OCI-M2 (cell line): ENCODE data around the gene CNDP2.
A peak's percentile ranks its signal among the peaks of the same experiment; 100 is the strongest.

ENCODE experiments used
- DNase-seq: peaks from one replicate; lab custom pipeline; 2025; ENCODE audit not compliant: unreplicated experiment; lab: John Stamatoyannopoulos, UW

The CNDP2 gene

DNA sequence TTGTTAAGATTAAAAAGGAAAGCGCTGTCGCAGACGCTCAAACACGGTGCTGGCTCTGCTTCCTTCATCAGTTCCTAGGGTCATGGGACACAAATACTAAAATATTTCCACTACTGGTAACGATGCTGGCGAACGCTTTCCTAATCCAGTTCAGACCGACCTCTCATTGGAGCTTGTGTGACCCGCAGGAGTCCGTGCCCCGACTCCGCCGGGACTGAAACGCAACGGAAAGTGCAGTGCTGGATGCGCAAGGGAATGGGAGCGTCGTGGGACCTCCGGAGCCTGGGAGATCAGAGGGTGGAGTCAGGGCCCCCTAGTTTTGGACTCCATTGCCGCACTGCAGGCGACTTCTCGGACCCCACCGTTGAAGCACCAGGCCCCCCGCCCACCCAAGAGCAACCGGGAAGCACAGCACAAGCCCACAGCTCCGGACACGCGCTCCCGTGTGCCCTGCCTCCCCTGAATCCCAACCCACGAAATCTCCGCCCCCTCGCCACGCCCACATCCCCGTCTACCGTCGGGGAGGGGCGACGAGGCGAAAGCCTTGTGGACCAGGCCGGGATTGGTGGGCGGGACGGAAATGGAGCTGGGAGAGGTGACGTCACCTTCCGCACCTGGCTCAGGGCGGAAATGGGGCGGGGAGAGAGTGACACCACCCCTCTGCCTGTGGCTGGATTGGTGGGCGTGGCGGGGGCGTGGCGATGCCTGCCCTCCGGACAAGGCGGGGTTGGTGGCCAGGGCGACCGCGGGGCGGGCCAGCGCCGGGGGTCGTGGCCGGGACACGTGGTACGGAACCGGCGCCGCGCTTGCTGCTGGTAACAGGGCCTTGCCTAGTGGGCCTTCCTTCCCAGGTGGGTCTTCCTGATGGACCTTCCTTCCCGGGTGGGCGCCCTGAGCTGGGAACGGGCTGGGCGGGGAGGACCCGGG, at the start of gene CNDP2:
Gene CNDP2, plus strand, starts transcription at position 783 of the 927 bp plus-strand sequence. CDS start 3,611 bp downstream, outside the sequence.
- peak; percentile 84 for DNase-seq

DNA sequence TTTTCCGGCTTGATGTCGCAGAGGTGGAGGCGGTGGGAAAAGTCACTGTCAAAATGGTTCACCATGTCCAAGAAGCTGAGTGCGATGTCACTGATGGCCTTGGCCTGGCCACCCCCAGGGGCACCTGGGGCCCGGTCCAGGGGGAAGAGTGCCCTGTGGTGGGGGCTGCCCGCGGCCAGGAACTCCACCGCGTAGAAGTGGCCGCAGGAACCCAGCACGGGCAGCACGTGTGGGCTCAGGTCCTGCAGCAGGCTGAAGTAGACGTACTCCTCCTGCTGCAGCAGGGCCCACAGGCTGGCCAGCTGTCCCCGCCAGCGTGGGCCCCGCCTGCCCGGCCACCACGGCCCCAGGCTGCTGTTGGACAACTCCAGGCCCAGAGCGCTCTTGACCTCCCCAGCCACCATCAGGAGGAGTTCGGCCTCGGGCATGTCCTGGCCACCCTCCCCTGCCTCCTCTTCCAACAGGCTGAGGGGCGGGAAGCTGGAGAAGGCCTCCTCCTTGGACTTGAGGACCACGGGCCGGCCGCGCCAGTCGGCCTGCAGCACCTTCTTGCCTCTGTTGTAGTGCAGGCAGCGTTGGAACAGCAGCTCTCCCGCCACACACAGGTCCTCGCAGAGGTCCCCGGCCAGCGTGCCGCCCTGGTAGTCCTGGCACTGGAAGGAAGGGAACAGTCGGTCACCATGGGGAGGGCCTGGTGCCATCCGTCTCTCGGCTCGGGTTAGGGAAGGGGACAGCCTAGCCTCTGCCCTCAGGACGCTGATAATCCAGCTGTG, 49.3 kb upstream of the CNDP2 start:
- DNase-seq, result no peak

DNA sequence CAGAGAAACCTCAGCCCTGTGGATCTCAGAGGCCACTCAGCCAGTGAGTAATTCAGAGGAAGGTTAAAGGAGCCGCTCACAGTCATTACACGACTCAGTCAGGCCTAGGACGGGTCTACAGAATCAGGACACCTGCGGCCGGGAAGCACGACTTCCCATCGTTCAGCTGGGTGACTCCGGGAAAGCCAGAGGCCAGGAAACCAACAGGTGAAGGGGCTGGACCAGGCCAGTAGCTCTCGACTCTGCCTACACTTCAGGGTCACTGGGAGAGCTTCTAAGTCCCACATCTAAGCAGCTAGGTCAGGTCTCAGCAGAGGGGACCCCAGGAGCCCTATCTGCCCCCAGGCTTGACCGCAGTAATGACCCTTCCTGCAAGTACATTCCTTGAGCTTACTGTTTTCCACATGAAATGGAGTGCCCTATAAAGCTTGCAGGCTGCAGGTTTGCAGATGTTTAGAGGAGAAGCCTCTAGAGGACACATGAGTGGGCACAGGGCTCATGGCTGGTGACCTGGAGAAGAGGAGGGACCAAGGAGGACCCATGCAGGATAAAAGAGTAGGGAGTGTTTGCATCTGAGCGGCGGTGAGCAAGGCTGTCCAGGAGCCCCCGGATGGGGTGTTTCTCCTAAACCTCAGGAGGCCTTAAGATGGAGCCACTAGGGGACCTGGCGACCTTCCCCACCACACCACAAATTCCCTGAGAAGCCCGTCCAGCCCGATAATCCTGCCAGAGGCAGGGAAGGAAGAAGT, 48.6 kb upstream of the CNDP2 start:
- DNase-seq, result no peak

DNA sequence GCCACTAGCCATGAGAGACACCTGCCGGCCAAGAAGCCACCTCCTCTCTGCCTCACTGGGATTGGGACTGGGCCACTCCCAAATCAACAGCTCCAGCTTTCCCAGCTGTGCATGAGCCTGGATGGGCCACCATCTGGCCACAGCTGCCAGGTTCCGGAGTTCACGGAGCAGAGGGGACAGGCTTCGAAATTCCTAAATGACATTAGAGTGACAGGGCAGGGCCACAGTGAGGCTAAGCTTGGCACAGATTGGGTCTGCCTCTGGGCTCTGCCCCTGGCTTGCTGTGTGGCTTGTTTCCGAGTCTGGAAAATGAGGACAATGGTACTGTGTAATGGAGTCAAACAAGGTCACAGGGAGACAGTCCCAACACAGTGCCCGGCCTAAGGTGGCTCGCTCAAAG, 45.5 kb upstream of the CNDP2 start:
- no peak for DNase-seq

DNA sequence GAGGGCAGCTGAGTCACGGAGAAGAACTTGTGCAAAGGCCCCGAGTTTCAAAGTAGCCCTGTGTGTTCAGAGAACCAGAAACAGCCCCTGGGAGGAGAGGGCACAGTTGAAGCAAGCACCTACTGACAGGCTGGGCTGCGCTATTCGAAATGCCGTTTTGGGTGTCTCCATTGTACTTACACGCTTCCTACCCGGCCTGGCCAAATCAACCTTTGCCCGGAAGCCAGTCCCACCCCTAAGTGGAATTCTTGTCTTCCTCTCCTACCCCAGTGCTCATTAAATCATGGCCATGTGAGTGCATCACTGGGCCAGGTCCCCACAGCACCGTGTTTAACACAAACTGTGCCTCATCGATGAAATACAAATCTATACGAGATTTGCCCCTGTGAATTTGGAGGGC, 45.0 kb upstream of the CNDP2 start:
- DNase-seq, result no peak

DNA sequence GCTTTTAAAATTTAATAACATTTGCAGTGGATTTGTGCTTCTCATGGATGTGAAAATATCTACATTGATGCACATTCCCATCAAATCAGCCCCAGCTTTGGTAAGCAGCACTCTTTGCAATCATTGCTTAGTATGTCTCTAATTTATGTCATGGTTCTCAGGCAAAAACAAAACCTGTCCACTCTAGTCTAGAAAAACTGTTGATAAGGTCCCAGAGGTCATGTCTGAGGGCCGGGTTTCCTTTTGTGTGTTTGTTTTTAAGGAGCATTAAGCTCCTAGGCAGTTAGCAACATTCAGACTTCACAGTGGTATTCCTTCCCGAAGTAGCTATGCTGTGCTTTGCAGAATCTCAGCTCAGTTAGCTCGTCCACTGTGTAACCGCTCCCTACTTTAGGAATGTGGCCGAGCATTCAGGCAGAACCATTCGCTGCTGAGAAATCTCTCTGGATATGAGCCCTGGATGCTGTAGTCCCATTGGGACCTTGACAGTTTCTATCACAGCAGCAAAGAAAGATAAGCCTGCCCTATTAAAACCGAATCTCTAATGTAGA, 43.1 kb upstream of the CNDP2 start:
- DNase-seq, result no peak

DNA sequence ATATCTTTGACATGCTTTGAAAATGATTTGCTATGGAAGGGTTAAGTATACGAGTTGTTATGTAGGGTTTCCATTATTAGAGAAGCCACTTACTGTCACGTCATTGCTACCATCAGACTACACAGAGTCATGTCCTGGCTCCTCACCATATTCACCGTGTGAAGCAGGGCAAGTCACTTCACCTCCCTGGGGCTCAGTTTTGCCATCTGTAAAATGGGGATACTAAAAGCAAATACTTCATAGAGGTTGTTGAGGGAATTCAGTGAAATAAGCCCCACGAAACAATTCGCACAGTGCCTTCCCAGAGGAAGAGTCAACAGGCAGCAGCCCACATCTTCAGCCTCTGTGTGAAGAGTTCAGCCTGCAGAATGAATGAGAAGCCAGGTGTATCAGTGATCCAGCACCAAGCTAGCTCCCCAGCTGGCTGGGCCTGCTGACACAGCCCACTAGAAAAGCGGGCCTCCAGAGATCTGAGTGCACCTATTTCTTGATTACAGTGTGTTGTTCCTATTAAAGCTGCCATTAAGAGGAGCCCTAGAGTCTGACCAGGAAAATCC, 42.4 kb upstream of the CNDP2 start:
- no peak for DNase-seq

DNA sequence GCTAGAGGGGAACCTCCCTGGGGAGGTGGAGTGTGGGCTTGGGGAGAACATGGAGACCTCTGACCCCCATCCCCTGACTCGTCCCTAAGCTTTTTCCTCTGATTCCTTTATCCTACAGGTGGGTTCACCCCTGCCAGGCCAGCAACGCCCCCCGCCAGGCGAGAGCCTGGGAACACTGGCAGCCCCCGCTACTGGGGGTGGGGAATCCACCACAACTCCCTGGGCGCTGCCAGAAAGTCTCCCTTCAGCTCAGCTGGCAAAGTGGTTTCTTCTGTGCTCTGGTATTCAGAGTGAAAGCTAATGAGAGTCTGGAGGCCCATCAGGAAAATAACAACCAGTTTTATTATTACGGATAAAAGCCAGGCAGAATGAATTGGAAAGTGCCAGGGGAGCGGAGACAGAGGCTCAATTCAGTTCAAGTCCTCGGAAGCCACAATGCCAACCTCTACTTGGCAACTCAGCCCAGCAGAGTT, 41.8 kb upstream of the CNDP2 start:
- DNase-seq, result no peak

DNA sequence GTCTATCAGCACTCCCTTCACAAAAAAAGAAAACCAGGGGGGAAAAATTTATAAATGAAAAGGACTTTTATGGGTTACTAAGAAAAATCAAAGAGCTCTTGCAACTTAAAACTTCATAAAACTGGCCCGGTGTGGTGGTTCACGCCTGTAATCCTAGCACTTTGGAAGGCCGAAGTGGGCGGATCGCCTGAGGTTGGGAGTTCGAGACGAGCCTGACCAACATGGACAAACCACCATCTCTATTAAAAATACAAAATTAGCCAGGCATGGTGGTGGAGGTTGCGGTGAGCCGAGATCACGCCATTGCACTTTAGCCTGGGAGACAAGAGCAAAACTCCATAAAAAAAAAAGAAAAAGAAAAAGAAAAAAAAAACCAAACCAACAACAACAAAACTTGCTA, 40.8 kb upstream of the CNDP2 start:
- DNase-seq, result no peak

DNA sequence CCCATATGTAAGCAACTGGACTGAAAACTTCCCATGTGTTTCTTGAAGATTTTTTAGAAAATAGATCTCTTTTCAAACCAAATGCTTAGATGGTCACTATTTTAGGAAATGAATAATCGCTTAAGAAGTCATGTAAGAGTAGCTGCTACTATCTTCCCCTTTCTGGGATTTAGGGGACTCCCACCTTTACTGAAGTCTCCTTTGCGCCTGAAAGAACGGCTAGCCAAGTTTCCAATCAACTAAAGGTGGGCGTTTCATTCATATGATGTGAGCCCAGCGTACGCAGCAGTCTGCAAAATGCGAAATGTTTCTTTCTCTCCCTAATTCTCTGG, 40.2 kb upstream of the CNDP2 start:
- DNase-seq, result no peak

DNA sequence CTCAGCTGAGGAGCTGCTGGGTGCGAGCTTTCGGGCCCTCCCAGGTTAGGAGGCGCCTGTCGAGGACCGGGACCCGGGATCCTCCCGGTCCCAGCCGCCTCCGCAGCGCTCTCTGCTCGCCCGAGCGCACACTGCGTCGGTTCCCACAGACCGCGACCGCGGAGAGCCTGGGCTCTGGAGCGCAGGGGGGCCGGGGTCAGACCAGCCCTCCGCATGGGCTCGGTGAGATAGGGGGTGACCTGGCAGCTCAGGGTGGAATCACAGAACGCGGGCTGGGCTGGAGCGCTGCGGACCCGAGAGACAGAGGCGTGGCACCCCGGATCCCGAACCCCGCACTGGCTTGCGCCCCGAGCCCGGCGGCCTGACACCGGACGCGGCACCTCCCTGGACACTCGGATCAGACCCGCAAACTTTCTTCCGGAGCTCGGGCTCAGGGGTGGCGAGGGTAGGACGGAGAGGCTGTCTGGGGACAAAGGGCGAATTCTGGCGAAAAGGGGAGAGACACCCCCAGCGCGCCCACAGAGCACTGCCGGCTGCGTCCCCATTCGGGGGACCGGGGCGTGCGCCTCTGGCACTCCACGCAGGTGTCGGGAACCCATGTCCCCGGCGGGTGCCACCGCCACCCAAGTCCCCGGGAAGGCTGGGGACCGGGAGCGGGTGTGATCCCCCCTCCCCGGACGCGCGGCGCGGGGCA, 39.7 kb upstream of the CNDP2 start:
- no peak for DNase-seq

DNA sequence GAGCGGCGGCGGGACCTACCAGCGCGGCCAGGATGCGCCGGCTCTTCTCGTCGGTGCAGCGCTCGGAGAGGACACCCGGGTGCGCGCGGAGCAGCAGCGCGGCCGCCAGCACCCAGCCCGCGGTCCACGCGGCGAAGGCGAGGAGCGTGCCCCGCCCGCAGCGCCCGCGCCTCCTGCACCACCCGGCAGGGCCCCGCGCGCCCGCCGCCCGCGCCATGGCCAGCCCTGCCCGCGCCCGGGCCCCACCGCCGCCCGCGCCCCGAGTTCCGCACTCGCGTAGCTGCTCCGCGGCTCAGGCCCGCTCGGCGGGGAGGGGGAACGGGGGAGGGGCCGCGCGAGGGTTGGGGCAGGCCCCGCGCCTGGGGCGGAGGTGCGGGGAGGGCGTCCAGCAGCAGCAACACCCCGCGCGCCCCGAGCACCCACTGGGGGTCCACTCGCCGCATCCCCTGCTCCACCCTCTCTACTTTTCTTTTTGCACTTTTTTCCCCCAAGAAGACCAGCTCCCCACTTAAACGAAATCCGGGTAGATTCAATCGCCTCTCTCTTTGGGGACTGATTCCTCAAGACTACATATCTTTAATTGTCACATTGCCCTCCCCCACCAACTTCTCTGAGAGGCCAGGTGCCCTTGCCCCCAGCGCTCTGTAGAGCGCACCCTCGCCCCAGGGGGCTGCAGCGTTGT, 39.0 kb upstream of the CNDP2 start, which contains the start of gene DIPK1C:
Gene DIPK1C, minus strand, starts transcription at position 266 of the 682 bp plus-strand sequence. Its CDS starts 49 bp downstream, at position 217.
- no peak for DNase-seq

DNA sequence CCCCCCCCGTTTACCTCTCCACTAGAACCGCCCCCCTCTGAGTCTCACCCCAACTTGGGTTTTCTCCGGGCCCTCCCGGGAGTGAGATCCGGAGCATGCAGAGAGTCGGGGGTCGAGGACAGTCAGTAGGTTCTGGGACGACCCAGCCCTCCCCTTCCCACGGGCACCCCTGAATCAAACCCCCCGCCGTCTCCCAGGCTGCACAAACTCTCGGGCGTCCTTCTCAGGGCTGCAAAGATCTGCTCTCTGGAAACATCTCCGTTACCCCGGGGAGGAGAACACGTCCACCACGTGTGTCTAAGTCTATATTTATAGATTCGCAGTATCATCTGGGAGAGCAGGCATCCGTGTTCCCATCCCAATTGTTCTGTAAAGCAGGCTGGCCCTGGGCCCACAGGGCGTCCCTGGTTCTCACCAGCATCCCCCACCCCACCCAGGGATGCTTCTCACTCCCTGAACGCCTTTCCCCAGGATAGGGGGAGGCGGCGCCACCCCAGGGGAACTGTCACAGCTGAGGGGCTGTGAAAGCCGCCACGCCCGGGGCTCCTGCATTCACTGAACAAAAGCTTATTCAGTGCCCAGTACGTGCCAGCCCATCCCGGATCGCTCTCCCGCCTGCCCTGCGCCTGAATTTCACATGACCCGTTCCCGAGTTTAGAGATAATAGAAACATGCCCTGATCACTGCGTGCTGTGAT, 38.3 kb upstream of the CNDP2 start:
- no peak for DNase-seq

DNA sequence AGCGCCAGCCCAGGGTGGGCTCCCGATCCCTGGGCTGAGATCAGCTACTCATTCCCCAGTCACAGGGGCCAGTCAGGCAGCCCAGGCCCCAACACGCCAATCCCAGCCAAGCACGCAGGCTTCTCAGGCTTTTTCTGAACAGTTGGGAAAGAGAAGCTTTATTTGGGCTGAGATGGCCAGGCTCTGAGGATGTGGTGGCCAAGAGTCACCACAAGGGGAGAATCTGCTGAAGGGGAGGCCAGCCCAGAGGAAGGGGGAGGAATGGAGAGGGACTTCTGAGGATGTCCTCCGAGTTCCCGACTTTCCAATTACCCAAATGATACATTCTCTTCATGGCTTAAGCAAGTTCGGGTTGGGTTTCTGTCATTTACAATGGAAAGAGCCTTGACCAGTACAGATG, 36.3 kb upstream of the CNDP2 start:
- no peak for DNase-seq

DNA sequence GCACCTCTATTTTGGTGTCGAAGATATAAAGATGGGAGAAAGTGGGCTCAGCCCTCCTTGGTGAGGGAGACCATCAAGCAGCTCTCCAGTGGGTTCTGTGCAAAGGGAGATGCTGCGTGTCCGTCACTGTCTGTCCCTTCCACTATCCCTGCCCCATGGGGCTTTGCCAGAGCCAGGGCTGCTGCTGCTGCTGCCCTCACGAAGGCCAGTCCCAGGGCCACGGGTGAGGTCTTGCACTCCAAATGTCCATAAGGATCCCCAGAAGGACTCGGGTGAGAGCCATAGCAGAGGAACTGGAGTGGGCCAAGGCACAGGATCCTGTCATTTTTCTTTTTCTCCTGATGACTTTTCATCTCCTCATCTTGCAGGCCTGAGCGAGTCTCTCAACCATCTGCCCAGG, 35.3 kb upstream of the CNDP2 start:
- DNase-seq, result no peak

DNA sequence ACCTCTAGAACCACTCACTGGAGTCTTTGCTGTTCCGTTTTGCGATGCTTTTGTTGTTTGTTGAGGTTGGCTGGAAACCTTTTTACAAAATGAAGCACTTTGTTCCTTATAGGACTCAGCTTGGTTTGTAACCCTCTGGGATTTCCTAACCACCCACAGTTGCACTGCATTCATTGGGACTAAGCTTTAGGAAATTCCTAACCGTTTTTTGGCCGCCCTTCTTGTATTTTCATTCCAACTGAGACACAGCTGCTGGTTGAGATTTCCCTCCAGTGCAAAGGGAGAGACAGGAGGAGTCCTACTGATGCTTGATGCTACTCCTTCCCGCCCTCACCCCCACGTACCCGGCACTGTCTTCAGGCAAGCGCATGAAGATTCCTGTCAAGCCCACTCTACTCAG, 32.9 kb upstream of the CNDP2 start:
- DNase-seq, result no peak

DNA sequence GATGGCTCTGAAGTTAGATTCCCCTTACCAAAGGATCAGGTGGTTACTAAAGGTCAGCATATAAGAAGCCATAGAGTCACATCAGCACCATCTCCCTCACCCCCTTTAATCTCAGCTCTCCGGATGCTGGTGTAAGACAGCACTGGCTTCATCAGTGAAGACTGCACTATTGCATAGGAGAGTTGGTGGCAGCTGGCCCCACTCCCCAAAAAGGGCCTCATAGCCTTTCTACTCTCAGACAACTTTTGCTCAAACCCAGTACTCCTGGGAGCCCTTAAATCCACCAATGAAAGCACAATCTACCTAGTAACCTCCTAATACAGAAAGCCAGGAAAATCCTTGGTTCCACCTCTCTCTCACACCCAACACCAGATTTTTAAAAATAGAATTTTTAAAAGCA, 32.2 kb upstream of the CNDP2 start:
- no peak for DNase-seq

DNA sequence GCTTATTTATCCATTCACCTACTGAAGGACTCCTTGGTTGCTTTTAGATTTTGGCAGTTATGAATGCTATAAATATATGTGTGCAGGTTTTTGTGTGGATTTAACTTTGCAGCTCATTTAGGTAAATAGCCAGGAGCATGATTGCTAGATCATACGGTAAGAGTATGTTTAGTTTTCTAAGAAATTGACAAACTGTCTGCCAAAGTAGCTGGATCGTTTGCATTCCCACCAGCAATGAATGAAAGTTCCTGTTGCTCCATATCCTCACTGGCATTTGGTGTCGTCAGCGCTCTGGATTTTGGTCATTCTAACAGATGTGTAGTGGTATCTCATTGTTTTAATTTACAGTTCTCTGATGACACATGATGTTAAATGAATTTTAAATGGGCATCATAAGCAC, 30.4 kb upstream of the CNDP2 start:
- DNase-seq, result no peak

DNA sequence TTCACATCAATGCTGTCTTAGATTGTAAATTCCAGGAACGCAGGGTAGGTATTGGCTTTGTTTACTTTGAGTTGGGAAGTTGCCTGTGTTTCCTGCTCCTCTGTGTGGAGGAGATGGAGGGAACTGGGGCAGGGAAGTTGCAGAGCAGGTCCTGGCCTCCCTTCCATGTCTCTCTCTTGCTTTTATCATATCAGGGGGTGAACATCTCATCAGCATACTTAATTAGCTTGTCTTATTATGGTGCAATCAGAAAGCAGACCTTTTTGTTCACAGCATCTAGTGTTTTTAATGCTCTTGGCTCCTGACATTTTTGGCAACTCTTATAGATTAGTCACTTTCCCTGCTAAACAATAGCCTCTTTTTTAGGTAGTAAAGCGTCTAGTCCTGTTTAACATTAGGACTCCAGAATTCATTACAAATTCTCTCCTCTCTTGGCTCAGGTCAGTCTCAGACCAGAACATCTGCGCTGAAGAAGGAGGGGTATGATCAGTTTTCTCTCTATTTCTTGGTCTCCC, 27.6 kb upstream of the CNDP2 start:
- no peak for DNase-seq
